Measurements from ENCODE around the gene DAP3.

- TF ChIP-seq, protein P1, sequence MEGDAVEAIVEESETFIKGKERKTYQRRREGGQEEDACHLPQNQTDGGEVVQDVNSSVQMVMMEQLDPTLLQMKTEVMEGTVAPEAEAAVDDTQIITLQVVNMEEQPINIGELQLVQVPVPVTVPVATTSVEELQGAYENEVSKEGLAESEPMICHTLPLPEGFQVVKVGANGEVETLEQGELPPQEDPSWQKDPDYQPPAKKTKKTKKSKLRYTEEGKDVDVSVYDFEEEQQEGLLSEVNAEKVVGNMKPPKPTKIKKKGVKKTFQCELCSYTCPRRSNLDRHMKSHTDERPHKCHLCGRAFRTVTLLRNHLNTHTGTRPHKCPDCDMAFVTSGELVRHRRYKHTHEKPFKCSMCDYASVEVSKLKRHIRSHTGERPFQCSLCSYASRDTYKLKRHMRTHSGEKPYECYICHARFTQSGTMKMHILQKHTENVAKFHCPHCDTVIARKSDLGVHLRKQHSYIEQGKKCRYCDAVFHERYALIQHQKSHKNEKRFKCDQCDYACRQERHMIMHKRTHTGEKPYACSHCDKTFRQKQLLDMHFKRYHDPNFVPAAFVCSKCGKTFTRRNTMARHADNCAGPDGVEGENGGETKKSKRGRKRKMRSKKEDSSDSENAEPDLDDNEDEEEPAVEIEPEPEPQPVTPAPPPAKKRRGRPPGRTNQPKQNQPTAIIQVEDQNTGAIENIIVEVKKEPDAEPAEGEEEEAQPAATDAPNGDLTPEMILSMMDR (IDR thresholded peaks at IDR 0.05 in 2 of 3, conservative IDR thresholded peaks at IDR 0.05 in 1 of 3; ENCODE audit: control insufficient read depth in 2 of 3, extremely low read depth in 1 of 3, insufficient read depth in 1 of 3, low read depth in 3 of 3, low read length in 3 of 3) = no peak
- TF ChIP-seq EP300 (IDR thresholded peaks at IDR 0.05; ENCODE audit: borderline replicate concordance in 1 of 2, control insufficient read depth in 1 of 2, low read depth in 2 of 2, low read length in 2 of 2) (no peak), MAX (IDR thresholded peaks at IDR 0.05; ENCODE audit: low read depth, low read length) (no peak), TARDBP (IDR thresholded peaks at IDR 0.05; ENCODE audit: borderline replicate concordance) (no peak), YBX1 (IDR thresholded peaks at IDR 0.05) (no peak), POLR2A (IDR thresholded peaks at IDR 0.05; ENCODE audit: low read depth, low read length) (no peak), NKRF (conservative IDR thresholded peaks at IDR 0.05) (no peak), BHLHE40 (IDR thresholded peaks at IDR 0.05; ENCODE audit: borderline replicate concordance in 1 of 2, low read depth in 2 of 2, low read length in 1 of 2) (no peak)
Measured at GRCh38 chr1:155761736-155762405, 73.0 kb downstream of the DAP3 start.

Measured in GM12878 (cell line).